ENCODE measurements around the gene PTBP2. TPM values are rescaled to one million over a fixed set of nuclear protein-coding genes. Genes with fewer than 3 reads are reported as not detected.
"Not testable (repeated sequence)": the region's sequence is repeated elsewhere in the genome, so short reads cannot be mapped to it uniquely, and the experiment has no call there.

Gene PTBP2
- total and polyA plus RNA-seq, 9 donors: 14.7 to 43.1 (median 28.0) TPM

GRCh38 chr1:96792220-96792619 lies 70.6 kb downstream of the PTBP2 start:
- WGBS, 3 donors: 97 to 99% (median 97%) methylated on average over 4 of the region's 4 CpGs
- Histone ChIP-seq H3K27ac (no peak overlapping the region), H3K4me1 (ENCODE audit: insufficient read depth) (no peaks in the 10 kb centered on the region), H3K36me3 (no peaks in the 10 kb centered on the region), H3K27me3 (no peaks in the 10 kb centered on the region), H3K4me3 (no peak overlapping the region), H3K9me3 (no peaks in the 10 kb centered on the region)
- intact Hi-C loops (cut with DNase I): no loop called here
- no peak for DNase-seq
- no peak for TF ChIP-seq POLR2A (IDR thresholded peaks at IDR 0.05)
- no peak for TF ChIP-seq EP300 (IDR thresholded peaks at IDR 0.05)
- TF ChIP-seq CTCF (IDR thresholded peaks at IDR 0.05): no peak

GRCh38 chr1:96801696-96802095 lies 80.1 kb downstream of the PTBP2 start:
- H3K27ac ChIP-seq; H3K27me3 ChIP-seq; H3K4me1 ChIP-seq (ENCODE audit: insufficient read depth); intact Hi-C loops (cut with DNase I); H3K9me3 ChIP-seq; H3K36me3 ChIP-seq; DNase-seq; H3K4me3 ChIP-seq: not testable (repeated sequence)
- WGBS, 3 donors: 95 to 98% (median 96%) methylated on average over 9 to 14 of the region's 14 CpGs

- intact Hi-C loops (cut with DNase I): no loop called here
- WGBS, 3 donors: 20 to 40% (median 36%) methylated on average over 5 of the region's 5 CpGs
- no peak for DNase-seq
- Histone ChIP-seq H3K4me1 (ENCODE audit: insufficient read depth) (no peaks in the 10 kb centered on the region), H3K27me3 (no peaks in the 10 kb centered on the region), H3K27ac (no peak overlapping the region), H3K4me3 (no peak overlapping the region), H3K9me3 (no peaks in the 10 kb centered on the region), H3K36me3 (no peaks in the 10 kb centered on the region)
- no peak for TF ChIP-seq POLR2A (IDR thresholded peaks at IDR 0.05)
- TF ChIP-seq EP300 (IDR thresholded peaks at IDR 0.05): no peak
- TF ChIP-seq CTCF (IDR thresholded peaks at IDR 0.05): no peak
These were observed 83.1 kb downstream of the PTBP2 start for GRCh38 chr1:96804648-96805047.

GRCh38 chr1:96808191-96808590 lies 86.6 kb downstream of the PTBP2 start:
- H3K9me3 ChIP-seq: no peaks in the 10 kb centered on the region
- intact Hi-C loops (cut with DNase I): no loop called here
- DNase-seq: no peak

GRCh38 chr1:96815914-96816313 lies 94.3 kb downstream of the PTBP2 start:
- Histone ChIP-seq H3K9me3 (no peaks in the 10 kb centered on the region), H3K4me1 (ENCODE audit: insufficient read depth) (no peaks in the 10 kb centered on the region), H3K27ac (no peak overlapping the region), H3K36me3 (no peaks in the 10 kb centered on the region), H3K4me3 (no peak overlapping the region), H3K27me3 (no peaks in the 10 kb centered on the region)
- no peak for DNase-seq
- intact Hi-C loops (cut with DNase I): no loop called here
- WGBS, 3 donors: 100% methylated on average over 1 of the region's 1 CpG
- TF ChIP-seq EP300 (IDR thresholded peaks at IDR 0.05) (no peak), CTCF (IDR thresholded peaks at IDR 0.05) (no peak), POLR2A (IDR thresholded peaks at IDR 0.05) (no peak)

More at GRCh38 chr1:96808191-96808590, 86.6 kb downstream of the PTBP2 start:
- no peak for TF ChIP-seq EP300 (IDR thresholded peaks at IDR 0.05)
- TF ChIP-seq POLR2A (IDR thresholded peaks at IDR 0.05): no peak
- no peak for TF ChIP-seq CTCF (IDR thresholded peaks at IDR 0.05)
- 50 to 64% (median 61%) methylated on average over 2 of the region's 2 CpGs for WGBS, 3 donors
- no peak overlapping the region for H3K4me3 ChIP-seq
- no peak overlapping the region for H3K27ac ChIP-seq
- H3K4me1 ChIP-seq (ENCODE audit: insufficient read depth): no peaks in the 10 kb centered on the region
- H3K36me3 ChIP-seq: no peaks in the 10 kb centered on the region
- H3K27me3 ChIP-seq: no peaks in the 10 kb centered on the region
